GM18499 (cell line): ENCODE results near the gene PPP2R5B.

Source experiments
- ATAC-seq: cut with Tn5 transposase; IDR thresholded peaks from one replicate; pipeline ENCODE4 v1.9.1; 2021; ENCODE audit warnings: moderate number of reproducible peaks; ENCODE audit not compliant: insufficient read depth, unreplicated experiment

Gene PPP2R5B

DNA sequence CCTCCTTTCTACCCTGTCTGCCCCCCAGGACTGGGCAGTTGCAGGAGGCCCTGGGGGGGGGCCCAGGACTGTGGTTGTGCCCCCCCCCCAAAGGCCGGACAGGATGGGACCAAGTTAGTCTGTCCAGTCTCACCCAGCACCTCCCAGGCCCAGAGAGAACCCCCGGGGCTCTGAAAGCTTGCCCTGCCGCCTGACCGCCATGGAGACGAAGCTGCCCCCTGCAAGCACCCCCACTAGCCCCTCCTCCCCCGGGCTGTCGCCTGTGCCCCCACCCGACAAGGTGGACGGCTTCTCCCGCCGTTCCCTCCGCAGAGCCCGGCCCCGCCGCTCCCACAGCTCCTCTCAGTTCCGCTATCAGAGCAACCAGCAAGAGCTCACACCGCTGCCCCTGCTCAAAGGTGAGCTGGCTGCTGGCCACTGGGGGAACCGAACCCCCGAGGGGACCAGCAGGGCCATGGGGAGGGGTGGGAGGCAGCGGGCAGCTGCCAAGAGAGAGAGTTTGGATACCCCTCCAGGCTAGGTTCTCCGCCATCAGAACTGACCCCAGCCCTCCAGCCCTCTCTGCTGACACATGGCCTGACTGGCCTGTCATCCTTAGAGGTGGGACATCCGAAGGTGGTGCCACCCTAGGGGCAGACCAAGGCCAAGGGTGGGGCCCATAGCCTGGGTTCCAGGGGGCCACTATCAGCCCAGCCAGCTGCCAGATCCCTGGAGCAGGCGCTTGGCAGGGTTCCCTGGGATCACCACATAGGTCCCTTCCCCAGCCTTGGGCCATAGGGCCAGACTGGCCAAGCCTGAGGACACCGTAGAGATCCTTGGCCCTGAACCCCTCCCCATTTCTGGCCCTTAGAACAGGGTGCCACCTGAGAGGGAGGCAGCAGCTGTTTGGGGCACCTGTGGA lies 1.3 kb downstream of the PPP2R5B start:
- no peak for ATAC-seq

- no peak for ATAC-seq
These were observed 2.2 kb downstream of the PPP2R5B start for GRCh38 chr11:64926689-64927088.

DNA sequence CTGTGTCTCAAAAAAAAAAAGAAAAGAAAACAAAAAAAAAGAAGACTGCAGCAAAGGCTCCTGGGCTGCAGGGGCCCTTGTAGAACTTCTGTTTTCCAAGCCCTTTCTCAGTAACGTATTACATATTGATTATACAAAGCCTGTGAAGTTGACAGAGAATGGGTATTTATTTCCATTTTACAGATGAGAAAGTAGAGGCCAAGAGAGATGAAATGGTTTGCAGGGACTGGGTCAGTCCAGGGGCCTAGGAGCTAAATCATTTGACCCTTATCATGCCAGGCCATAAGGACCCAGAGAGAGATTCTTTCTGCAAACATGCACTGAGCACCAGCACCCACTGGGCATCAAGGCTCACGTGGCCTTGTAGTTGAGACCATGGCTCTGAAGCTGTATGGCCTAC lies 4.5 kb downstream of the PPP2R5B start:
- no peak for ATAC-seq

DNA sequence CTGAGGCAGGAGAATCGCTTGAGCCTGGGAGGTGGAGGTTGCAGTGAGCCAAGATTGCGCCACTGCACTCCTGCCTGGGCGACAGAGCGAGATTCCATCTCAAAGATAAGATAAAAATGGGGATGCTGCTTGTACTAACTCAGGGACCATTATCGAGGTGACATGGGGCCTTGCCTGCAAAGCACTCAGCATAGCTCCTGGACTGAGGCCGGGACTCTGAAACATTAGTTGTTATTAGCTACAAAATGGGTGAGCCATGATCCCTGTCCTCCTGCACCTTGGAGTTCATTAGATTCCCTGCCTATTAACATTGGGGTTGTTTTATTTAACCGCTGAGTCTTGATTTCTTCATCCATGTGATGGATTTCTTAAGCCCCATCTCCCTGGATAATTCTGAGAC lies 5.1 kb downstream of the PPP2R5B start:
- ATAC-seq, result no peak

DNA sequence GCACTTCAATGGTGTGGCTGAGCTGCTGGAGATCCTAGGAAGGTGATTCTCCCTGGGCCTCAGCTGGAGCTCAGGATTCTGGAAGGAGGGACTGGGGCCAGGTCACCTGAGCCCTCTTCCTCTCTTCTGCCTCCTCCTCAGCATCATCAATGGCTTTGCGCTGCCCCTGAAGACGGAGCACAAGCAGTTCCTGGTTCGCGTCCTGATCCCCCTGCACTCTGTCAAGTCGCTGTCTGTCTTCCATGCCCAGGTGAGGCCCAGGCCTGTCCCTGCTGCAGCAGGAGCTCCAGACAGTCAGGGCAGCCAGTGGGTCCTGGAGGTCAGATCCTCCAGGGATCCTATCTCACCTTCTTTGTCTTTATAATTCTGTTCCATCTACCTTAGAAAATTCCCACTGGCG lies 5.9 kb downstream of the PPP2R5B start:
- ATAC-seq, result no peak

DNA sequence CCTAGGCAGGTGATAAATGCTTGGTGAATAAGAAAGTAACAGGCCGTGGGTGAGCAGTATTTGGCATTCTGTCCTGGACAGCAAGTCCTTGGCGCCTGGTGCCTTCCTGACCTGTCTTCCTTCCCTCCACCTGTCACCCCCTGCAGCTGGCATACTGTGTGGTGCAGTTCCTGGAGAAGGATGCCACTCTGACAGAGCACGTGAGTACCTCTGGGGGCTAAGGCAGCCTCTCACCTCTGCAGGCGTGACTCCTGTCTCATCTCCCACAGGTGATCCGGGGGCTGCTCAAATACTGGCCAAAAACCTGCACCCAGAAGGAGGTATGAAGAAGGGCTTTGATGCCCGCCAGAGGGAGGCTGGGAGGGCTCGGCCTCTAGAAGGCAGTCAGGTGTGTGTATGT lies 6.8 kb downstream of the PPP2R5B start:
- ATAC-seq, result no peak

DNA sequence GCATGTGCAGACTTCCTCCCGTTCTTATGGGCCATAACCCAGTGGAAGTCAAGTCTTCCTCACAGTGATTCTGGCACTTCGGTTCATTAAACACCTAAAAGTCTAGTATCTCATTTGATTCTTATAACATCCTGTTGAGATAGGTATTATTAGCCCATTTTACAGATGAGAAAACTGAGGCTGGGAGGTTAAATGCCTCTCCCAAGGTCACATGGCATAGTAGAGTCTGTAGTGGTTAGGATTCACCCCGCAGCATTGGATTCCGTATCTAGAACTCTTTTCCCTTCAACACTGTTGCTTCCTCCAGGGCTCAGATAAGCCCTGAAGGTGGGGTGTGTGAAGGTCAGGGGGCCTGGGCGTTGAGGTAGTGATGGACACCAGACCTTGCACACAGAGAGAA lies 7.8 kb downstream of the PPP2R5B start:
- no peak for ATAC-seq

DNA sequence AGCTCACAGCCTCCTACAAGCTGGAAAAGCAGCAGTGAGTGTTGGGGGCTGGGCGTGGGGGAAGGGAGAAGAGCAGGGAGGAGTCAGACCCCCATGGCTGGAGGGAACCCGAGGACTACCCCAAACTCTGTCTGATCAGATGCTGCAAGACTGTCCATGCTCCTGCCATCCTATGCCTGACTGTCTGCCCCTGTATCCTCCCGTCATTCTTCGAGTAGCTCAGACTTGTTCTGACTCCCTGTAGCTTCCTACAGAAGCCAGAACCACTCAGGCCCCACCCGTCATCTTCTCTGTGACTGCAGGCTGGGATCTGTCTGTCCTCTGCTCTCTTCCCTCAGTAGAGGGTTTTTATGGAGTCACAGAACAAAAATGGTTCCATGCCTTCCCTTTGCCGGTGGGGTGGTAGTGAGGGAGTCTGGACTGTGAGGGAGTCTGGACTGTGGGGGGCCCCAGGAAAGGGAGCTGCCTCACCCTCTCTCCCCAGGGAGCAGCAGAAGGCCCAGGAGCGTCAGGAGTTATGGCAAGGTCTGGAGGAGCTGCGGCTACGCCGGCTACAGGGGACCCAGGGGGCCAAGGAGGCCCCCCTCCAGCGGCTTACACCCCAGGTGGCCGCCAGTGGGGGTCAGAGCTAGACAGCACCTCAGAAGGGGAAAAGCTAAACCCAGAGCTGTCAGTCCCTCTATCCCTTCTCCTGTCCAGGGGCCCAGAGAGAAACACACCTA lies 8.9 kb downstream of the PPP2R5B start:
- ATAC-seq, result no peak

GRCh38 chr11:64933935-64934681 lies 9.6 kb downstream of the PPP2R5B start:
- no peak for ATAC-seq

DNA sequence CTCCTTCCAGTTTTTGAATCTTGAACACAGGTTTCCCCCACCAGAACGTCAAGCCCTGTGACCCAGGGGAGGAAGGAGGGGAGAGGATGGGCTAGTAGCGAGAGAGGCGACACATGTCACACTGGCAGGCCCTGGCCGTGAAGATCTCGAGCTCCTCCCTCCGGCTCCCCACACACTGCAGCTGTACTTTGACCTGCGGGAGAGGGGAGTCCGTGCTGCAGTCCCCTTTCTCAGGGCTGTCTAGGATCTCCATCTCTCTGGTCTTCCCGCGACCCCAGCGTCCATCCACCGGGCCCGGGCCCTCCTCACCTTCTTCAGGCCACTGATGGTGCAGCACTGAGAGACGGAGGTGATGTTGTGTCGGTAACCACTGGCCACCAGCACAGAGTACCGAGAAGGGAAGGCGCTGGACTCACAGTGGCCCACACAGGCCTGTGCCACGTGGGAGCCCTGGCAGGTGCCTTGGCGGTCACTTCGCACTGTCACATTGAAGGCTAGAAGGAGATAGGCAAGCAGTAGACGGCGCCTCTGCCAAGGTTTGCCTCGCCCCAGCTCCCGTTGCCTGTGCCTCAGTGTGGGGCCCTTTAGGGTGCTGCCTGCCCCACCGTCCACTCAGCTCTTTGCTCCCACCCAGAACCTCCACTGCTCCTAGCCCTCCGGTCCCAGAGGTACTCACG lies 10.3 kb downstream of the PPP2R5B start:
- no peak for ATAC-seq

DNA sequence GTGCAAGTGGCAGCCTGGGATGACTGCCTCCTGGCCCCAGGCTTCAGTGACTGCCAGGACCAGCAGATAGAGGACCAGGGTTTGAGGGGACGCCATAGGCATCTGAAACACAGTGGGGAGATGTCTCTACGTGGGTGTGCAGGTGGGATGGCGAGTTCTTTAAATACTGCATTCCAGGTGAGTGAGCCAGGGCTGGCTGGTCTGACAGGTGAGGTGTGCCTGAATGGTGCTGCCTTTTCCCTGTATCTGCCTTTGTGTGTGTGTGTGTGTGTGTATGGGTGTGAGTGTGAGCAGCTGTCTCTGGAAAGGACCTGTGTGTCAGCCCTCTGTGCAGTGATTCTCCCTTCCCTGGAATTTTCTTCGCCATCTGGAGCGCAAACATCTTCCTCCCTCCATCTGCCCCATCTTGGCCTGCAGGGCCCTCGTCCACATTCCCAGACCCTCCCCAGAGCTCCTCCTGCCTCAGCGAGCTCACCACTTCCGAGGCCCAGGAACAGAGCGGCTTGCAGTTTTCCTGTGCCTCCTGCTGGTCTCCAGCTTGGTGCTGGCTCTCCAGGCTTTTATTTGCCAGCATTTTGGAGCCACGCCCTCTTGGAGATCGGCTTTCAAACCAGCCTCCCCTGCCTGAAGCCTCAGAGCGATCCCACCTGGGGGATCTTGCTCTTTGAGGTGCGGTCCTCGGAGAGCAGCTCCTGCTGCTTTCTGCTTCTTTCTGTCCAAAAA lies 11.0 kb downstream of the PPP2R5B start, which contains the start of gene GPHA2:
GPHA2 (minus strand) TSS at position 535 of the 723 bp plus-strand sequence; CDS start at position 102, 433 bp downstream.
- ATAC-seq, result no peak

DNA sequence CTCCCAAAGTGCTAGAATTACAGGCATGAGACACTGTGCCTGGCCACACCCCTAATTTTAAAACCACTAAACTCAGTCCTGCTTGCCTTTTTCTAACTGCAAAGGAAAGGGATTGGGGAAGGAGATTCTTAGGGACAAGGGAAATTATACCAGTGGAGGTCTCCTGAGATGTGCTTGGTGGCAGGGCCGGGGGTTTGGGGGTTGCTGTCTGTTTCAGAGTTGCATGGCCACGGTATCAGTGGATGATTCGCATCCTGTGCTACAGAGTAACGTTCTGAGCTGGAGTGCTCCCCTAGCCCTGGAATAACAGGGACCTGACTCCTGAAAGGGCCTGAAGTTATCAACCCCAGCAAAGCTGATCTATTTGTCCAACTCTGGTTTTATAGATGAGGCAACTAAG lies 12.1 kb downstream of the PPP2R5B start:
- no peak for ATAC-seq

GRCh38 chr11:64947208-64947814 lies 22.8 kb downstream of the PPP2R5B start:
- ATAC-seq, result no peak

DNA sequence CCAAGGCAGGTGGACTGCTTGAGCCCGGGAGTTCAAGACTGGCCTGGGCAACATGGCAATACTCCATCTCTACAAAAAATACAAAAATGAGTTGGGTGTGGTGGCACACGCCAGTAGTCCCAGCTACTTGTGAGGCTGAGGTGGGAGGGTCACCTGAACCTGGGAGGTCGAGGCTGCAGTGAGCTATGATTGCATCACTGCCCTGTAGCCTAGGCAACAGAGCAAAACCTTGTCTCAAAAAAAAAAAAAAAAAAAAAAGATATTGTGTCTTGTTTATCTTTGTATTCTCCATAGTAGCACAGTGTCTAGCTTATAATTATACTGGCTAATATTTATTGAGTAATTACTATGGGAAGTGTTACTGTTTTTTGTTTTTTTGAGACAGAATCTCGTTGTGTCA lies 27.0 kb downstream of the PPP2R5B start:
- ATAC-seq, result no peak

DNA sequence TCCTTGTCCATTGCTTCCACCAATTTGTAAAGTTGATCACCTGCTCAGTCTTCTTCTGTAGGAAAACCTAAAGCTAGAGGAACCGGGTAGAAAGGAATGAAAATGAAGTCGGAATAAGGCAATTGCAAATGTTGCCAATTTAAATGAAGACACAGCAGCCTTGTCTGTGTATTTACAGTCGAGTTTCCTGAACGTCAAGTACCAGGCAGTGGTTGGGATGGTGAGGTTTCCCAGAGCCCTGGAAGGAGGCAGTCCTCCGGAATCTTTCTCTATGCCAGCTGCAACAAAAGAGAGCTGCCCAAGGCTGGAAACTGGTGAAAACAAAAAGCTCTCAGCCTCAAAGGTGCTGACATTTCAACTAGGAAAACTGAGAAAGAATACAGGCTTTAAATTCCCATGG lies 29.7 kb downstream of the PPP2R5B start:
- no peak for ATAC-seq

DNA sequence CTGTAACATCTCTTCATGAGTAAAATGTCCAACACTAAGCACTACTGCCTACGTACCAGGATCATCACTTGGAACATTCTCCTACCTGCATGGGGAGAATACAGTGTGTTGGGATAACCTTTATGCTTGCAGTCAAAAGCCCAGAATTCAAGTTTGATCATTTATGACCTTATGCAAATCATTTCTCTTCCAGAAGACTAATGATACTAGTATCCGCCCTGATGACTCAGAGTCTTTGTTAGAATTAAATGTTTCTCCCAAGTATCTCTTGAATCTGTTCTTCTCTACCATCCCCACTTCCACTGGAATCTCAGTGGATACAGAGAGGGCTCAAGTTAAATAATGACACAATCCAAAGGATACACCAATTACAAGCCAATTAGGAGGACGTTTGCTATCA lies 35.0 kb downstream of the PPP2R5B start:
- ATAC-seq, result no peak

- no peak for ATAC-seq
These were observed 36.2 kb downstream of the PPP2R5B start for GRCh38 chr11:64960719-64961118.

DNA sequence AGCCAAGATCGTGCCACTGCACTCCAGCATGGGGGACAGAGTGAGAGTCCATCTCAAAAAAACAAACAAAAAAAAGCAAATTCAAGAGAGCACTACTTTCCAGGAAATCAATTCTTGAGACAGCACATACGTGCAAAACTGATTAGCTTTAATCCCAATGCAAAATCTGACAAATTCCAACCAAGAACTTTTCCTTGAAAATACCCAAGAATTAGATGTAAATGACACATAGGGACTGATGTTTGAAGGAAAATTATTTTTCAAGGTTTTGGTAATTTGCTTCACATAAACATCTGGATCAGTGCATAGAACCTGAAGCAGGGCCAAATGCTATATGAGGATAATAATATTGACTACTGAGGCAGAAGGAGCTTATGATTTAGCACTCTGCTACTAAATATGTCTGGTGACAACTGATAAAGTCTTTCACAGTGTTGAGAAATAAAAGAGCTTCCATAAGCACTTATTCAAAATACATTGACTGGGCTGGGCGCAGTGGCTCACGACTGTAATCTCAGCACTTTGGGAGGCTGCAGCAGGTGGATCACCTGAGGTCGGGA lies 38.7 kb downstream of the PPP2R5B start:
- no peak for ATAC-seq

DNA sequence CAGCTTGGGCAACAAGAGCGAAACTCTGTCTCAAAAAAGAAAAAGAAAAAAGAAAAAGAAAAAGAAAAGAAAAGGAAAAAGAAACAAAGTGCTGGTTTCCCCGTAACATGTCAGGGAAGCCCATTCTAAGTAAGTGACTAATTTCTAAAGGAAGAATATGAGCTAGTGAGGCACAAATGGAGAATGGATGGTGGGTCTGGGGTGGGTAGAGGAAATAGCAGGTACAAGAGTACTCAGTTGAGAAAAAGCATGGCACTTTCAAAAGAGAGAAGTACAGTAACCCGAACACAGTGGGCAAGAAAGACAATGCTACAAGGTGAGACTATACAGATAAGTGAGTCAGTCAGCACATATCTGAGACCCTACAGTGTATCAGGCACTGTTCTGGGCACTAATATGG lies 42.9 kb downstream of the PPP2R5B start:
- no peak for ATAC-seq
